Measurements from ENCODE around the gene ALDH1A3. TPM values are rescaled to one million over a fixed set of nuclear protein-coding genes. Genes with fewer than 3 reads are reported as not detected.

The ALDH1A3 gene
- total and polyA plus RNA-seq, 2 of the 4 experiments (the other 2 are of a cell fraction), result 3.1 to 5.0 TPM

GRCh38 chr15:100937171-100937570 is 57.5 kb downstream of the ALDH1A3 start:
- Histone ChIP-seq H3K23ac (ENCODE audit: low read depth, low read length) (no peak overlapping the region), H4K8ac (ENCODE audit: low read depth in 2 of 2, low read length in 2 of 2) (no peak overlapping the region), H3K27me3 (ENCODE audit: control insufficient read depth, insufficient read depth, low read length) (no peaks in the 10 kb centered on the region), H3K14ac (replicated peaks; ENCODE audit: low read depth, low read length) (no peak overlapping the region), H2BK5ac (ENCODE audit: low read depth, low read length, poor library complexity, severe bottlenecking) (no peak overlapping the region), H4K20me1 (ENCODE audit: insufficient read depth, low read length) (no peaks in the 10 kb centered on the region), H3K9me1 (ENCODE audit: insufficient read depth, low read length) (peaks cover 8% of the 10 kb centered on the region; the same call in 1 of the 2 replicates), H4K91ac (ENCODE audit: insufficient read depth, low read depth, low read length) (no peak overlapping the region), H2AFZ (replicated peaks; ENCODE audit: low read length, poor library complexity) (no peak overlapping the region), H3K36me3 (ENCODE audit: control insufficient read depth, insufficient read depth, low read length) (no peaks in the 10 kb centered on the region), H3K18ac (ENCODE audit: low read depth, low read length) (no peak overlapping the region), H3K4me3 (ENCODE audit: insufficient read depth, low read depth, low read length) (no peak overlapping the region), H2AK9ac (replicated peaks; ENCODE audit: low read depth, low read length, poor library complexity) (no peak overlapping the region), H2BK120ac (ENCODE audit: low read depth, low read length) (no peak overlapping the region), H2BK20ac (ENCODE audit: low read depth, low read length) (no peak overlapping the region), H2AK5ac (ENCODE audit: low read depth, low read length) (no peak overlapping the region), H3K79me1 (ENCODE audit: low read depth in 1 of 2, low read length in 2 of 2) (peaks cover 0 to 11% of the 10 kb centered on the region in 2 experiments; a peak in 2 of 4 replicates), H4K5ac (ENCODE audit: low read depth, low read length) (no peak overlapping the region), H2BK15ac (ENCODE audit: low read depth, low read length) (no peak overlapping the region), H3K4ac (ENCODE audit: low read depth, low read length) (no peak overlapping the region), H3K9ac (ENCODE audit: low read depth, low read length) (no peak overlapping the region), H3K4me1 (ENCODE audit: control insufficient read depth, insufficient read depth, low read length) (peaks cover 2% of the 10 kb centered on the region; the same call in 1 of the 2 replicates), H3K4me2 (ENCODE audit: low read depth, low read length) (no peak overlapping the region), H3K9me3 (ENCODE audit: control insufficient read depth, insufficient read depth, low read length) (no peaks in the 10 kb centered on the region), H3K56ac (ENCODE audit: extremely low read depth, insufficient read depth, low read length) (no peak overlapping the region), H3K27ac (ENCODE audit: insufficient read depth, low read length) (no peak overlapping the region)
- dilution Hi-C loops (cut with HindIII; ENCODE audit: low sequenced_read_pairs, unreplicated experiment), result no loop called here
- CTCF ChIA-PET, result no interaction called here
- DNase-seq, result no peak
- POLR2A ChIA-PET (ENCODE audit: unreplicated experiment), result no interaction called here
- ATAC-seq (ENCODE audit: low read depth), result no peak
- in situ Hi-C loops (cut with MboI; ENCODE audit: low sequenced_read_pairs), result no loop called here
- TF ChIP-seq USF2 (IDR thresholded peaks at IDR 0.05; ENCODE audit: low read depth, low read length) (no peak), FOS (IDR thresholded peaks at IDR 0.05; ENCODE audit: low read depth, low read length) (no peak), RFX5 (IDR thresholded peaks at IDR 0.05; ENCODE audit: low read depth, low read length) (no peak), CHD1 (IDR thresholded peaks at IDR 0.05; ENCODE audit: low read depth, low read length) (no peak), POLR2A (IDR thresholded peaks at IDR 0.05; ENCODE audit: low read depth, low read length) (no peak), RCOR1 (IDR thresholded peaks at IDR 0.05; ENCODE audit: insufficient replicate concordance, low read length) (no peak), CEBPB (IDR thresholded peaks at IDR 0.05; ENCODE audit: low read depth, low read length) (no peak), SMC3 (IDR thresholded peaks at IDR 0.05; ENCODE audit: low read depth, low read length) (no peak), ELK1 (IDR thresholded peaks at IDR 0.05; ENCODE audit: borderline replicate concordance, low read depth, low read length) (no peak), NFE2L2 (IDR thresholded peaks at IDR 0.05; ENCODE audit: low read depth, low read length) (no peak), MXI1 (IDR thresholded peaks at IDR 0.05; ENCODE audit: borderline replicate concordance, low read depth, low read length) (no peak), BHLHE40 (IDR thresholded peaks at IDR 0.05; ENCODE audit: low read depth, low read length) (no peak), CTCF (conservative IDR thresholded peaks at IDR 0.05; ENCODE audit: low read depth, low read length) (no peak), MAZ (IDR thresholded peaks at IDR 0.05; ENCODE audit: borderline replicate concordance, low read depth, low read length) (no peak), RAD21 (IDR thresholded peaks at IDR 0.05; ENCODE audit: low read length) (no peak), MAFK (IDR thresholded peaks at IDR 0.05; ENCODE audit: low read depth, low read length) (no peak)
- intact Hi-C loops (cut with micrococcal nuclease), result no loop called here
- BruUV-seq (replicated peaks), result no TSS peak
- WGBS, 2 experiments (ENCODE audit: extremely low coverage in 2 of 2, insufficient read length in 1 of 2), result no CpG with 5 or more reads among the region's 4 CpGs

Data from IMR-90 (cell line).